K562 treated with DMSO at 1 percent for 24 hours (cell line): ENCODE data around the gene FKBP11. TPM values are rescaled to one million over a fixed set of nuclear protein-coding genes. Genes with fewer than 3 reads are reported as not detected.

ENCODE experiments used
- total RNA-seq: library from RNA; unstranded; fragments of 300-600 nt; gene quantifications from 2 replicates; pipeline ENCODE4 v1.2.3, GENCODE V29; 2022; ENCODE audit warnings: low read depth; ENCODE audit not compliant: insufficient read depth

Gene FKBP11
- total RNA-seq: 3.8 and 4.3 TPM in 2 replicates

GRCh38 chr12:48925304-48926011 lies at the start of gene FKBP11:
Gene FKBP11 (minus strand): TSS chr12:48925492. CDS start chr12:48925428, 64 bp downstream.

GRCh38 chr12:48957141-48958048 lies 32.1 kb upstream of the FKBP11 start, which contains the start of gene ARF3:
Gene ARF3 (minus strand): TSS chr12:48957487. CDS start chr12:48941095, 16,392 bp downstream.

Other genes starting within 250 kb of the FKBP11 start
- gene KANSL2, start 243.3 kb downstream of the FKBP11 start, total RNA-seq: 25.2 and 31.1 TPM in 2 replicates
- gene CCNT1, start 208.8 kb downstream of the FKBP11 start, total RNA-seq: 9.2 and 10.8 TPM in 2 replicates
- gene ADCY6, start 136.4 kb downstream of the FKBP11 start, total RNA-seq: 1.2 and 1.9 TPM in 2 replicates
- 2.5 TPM in 2 replicates for gene CACNB3, start 107.0 kb downstream of the FKBP11 start, total RNA-seq
- 80.9 and 83.0 TPM in 2 replicates for gene DDX23, start 73.3 kb downstream of the FKBP11 start, total RNA-seq
- 2.8 TPM in 2 replicates for gene RND1, start 59.6 kb downstream of the FKBP11 start, total RNA-seq
- 93.5 and 100 TPM in 2 replicates for gene ARF3, start 32.0 kb upstream of the FKBP11 start, total RNA-seq
- gene WNT10B, start 46.2 kb upstream of the FKBP11 start, total RNA-seq: 0.36 and 1.3 TPM in 2 replicates
- not detected in 2 replicates for gene WNT1, start 52.8 kb upstream of the FKBP11 start, total RNA-seq
- 0.63 and 0.68 TPM in 2 replicates for gene DDN, start 73.9 kb upstream of the FKBP11 start, total RNA-seq
- gene PRKAG1, start 93.3 kb upstream of the FKBP11 start, total RNA-seq: 65.8 and 65.9 TPM in 2 replicates
- 37.3 and 38.9 TPM in 2 replicates for gene KMT2D, start 135.3 kb upstream of the FKBP11 start, total RNA-seq
- gene RHEBL1, start 144.5 kb upstream of the FKBP11 start, total RNA-seq: 21.6 and 22.2 TPM in 2 replicates
- gene DHH, start 169.3 kb upstream of the FKBP11 start, total RNA-seq: 1.3 and 2.4 TPM in 2 replicates
- 37.0 and 40.5 TPM in 2 replicates for gene LMBR1L, start 185.4 kb upstream of the FKBP11 start, total RNA-seq
- gene TUBA1B, start 205.9 kb upstream of the FKBP11 start, total RNA-seq: 2,823 and 2,914 TPM in 2 replicates